Parathyroid adenoma (tissue), 2 donors: ENCODE results near the gene VSTM4.

ENCODE experiments used
- H2AFZ ChIP-seq: fragments of 300-600 bp; sonication (generic); one replicate; pipeline ENCODE4 v1.7.0; 2017; ENCODE audit warnings: antibody characterized with exemption, mild to moderate bottlenecking
- H3K27ac ChIP-seq: fragments of 300-600 bp; sonication (generic); one replicate; pipeline ENCODE4 v1.7.0; 2017
- H3K27me3 ChIP-seq: fragments of 300-600 bp; sonication (generic); one replicate; pipeline ENCODE4 v1.7.0; 2017; ENCODE audit warnings: low read length; ENCODE audit not compliant: control insufficient read depth, insufficient read depth
- H3K36me3 ChIP-seq: fragments of 300-600 bp; sonication (generic); one replicate; pipeline ENCODE4 v1.7.0; 2017; ENCODE audit warnings: low read length; ENCODE audit not compliant: control insufficient read depth, insufficient read depth
- H3K4me1 ChIP-seq: fragments of 300-600 bp; sonication (generic); one replicate; pipeline ENCODE4 v1.7.0; 2017; ENCODE audit warnings: control low read depth
- H3K4me2 ChIP-seq: fragments of 300-600 bp; sonication (generic); one replicate; pipeline ENCODE4 v1.7.0; 2017; ENCODE audit warnings: low read length
- H3K4me3 ChIP-seq: fragments of 300-600 bp; sonication (generic); one replicate; pipeline ENCODE4 v1.7.0; 2017; ENCODE audit warnings: low read depth, low read length
- H3K79me2 ChIP-seq: fragments of 300-600 bp; sonication (generic); one replicate; pipeline ENCODE4 v1.7.0; 2017; ENCODE audit warnings: control low read depth
- H3K9ac ChIP-seq: fragments of 300-600 bp; sonication (generic); one replicate; pipeline ENCODE4 v1.7.0; 2017; ENCODE audit warnings: mild to moderate bottlenecking
- H3K9me3 ChIP-seq: fragments of 300-600 bp; sonication (generic); one replicate; pipeline ENCODE4 v1.7.0; 2017; ENCODE audit warnings: low read length; ENCODE audit not compliant: control insufficient read depth
- TF ChIP-seq, protein P1 (sequence below): fragments of 300-600 bp; sonication (generic); IDR thresholded peaks from one replicate; pipeline ENCODE4 v1.7.0; 2017; ENCODE audit warnings: antibody characterized with exemption, mild to moderate bottlenecking
- donor health status: primary hyperparathyroidism.

VSTM4 gene

DNA sequence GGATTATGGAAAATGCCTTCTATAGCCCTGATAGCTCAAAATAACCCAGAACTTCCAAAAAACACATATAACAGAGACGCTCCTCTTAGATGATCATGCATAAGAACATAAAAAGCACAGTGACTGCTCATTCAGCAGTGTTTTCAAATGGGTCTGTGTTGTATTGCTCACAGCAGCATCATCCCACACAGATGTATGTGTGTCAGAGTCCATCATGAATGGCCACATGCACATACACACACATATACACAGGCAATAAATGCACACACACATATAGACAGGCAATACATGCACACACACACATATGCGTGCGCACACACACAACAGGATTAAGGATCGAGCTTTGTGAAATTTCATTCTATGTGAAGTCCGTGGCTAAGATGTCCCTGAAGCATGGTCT lies 46.7 kb upstream of the VSTM4 start:
- TF ChIP-seq, protein P1, sequence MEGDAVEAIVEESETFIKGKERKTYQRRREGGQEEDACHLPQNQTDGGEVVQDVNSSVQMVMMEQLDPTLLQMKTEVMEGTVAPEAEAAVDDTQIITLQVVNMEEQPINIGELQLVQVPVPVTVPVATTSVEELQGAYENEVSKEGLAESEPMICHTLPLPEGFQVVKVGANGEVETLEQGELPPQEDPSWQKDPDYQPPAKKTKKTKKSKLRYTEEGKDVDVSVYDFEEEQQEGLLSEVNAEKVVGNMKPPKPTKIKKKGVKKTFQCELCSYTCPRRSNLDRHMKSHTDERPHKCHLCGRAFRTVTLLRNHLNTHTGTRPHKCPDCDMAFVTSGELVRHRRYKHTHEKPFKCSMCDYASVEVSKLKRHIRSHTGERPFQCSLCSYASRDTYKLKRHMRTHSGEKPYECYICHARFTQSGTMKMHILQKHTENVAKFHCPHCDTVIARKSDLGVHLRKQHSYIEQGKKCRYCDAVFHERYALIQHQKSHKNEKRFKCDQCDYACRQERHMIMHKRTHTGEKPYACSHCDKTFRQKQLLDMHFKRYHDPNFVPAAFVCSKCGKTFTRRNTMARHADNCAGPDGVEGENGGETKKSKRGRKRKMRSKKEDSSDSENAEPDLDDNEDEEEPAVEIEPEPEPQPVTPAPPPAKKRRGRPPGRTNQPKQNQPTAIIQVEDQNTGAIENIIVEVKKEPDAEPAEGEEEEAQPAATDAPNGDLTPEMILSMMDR: no peak
- no peaks in the 10 kb centered on the region for H3K9me3 ChIP-seq
- H2AFZ ChIP-seq: no peak overlapping the region
- no peaks in the 10 kb centered on the region for H3K79me2 ChIP-seq
- H3K27ac ChIP-seq: no peak overlapping the region
- H3K4me1 ChIP-seq: peaks cover 31% of the 10 kb centered on the region
- H3K4me3 ChIP-seq: no peak overlapping the region
- H3K4me2 ChIP-seq: no peak overlapping the region
- no peaks in the 10 kb centered on the region for H3K27me3 ChIP-seq
- H3K36me3 ChIP-seq: no peaks in the 10 kb centered on the region
- H3K9ac ChIP-seq: no peak overlapping the region

DNA sequence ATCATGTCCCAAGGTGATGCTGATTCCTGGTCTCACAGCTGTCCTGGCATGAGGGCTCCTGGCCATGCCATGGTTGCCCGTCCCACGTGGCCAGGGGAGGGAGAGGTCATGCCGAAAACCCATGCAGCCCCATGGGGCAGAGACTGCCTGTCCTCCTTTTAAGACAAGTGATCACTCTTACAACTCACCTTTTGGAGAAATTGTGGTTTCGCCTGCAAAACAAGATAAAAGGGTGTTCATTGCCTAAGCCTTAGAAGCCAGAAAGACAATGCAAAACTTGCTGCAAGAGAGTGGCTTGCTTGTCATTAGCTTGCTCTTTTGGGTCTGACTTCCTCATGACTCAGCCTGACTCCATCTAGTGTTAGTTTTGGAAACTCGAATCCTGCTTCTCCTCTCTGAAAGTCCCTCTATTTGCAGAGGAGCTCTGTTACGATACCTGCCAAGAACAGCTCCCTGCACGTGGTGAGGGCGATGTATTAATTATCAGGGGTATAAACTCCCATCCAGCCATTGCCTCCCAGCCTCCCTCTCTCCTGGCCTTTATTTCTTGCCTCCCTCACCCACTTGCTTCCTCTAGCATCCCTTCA lies 46.2 kb upstream of the VSTM4 start:
- Histone ChIP-seq H3K9me3 (no peaks in the 10 kb centered on the region), H3K4me1 (peaks cover 25% of the 10 kb centered on the region)
- TF ChIP-seq, protein P1: peak; percentile 42

GRCh38 chr10:49160814-49161213 lies 45.5 kb upstream of the VSTM4 start:
- TF ChIP-seq, protein P1: no peak
- no peak overlapping the region for H2AFZ ChIP-seq

More for the DNA sequence above, 46.2 kb upstream of the VSTM4 start:
- Histone ChIP-seq H3K9ac (no peak overlapping the region), H3K27ac (no peak overlapping the region), H3K79me2 (no peaks in the 10 kb centered on the region), H3K4me3 (no peak overlapping the region), H2AFZ (no peak overlapping the region), H3K27me3 (no peaks in the 10 kb centered on the region), H3K4me2 (no peak overlapping the region), H3K36me3 (no peaks in the 10 kb centered on the region)

GRCh38 chr10:49160110-49160509 lies 44.8 kb upstream of the VSTM4 start:
- H3K4me2 ChIP-seq: no peak overlapping the region
- TF ChIP-seq, protein P1: no peak
- H3K9ac ChIP-seq: no peak overlapping the region
- no peak overlapping the region for H3K4me3 ChIP-seq
- peaks cover 11% of the 10 kb centered on the region for H3K4me1 ChIP-seq
- no peaks in the 10 kb centered on the region for H3K36me3 ChIP-seq
- H2AFZ ChIP-seq: no peak overlapping the region
- no peak overlapping the region for H3K27ac ChIP-seq
- H3K27me3 ChIP-seq: no peaks in the 10 kb centered on the region
- no peaks in the 10 kb centered on the region for H3K9me3 ChIP-seq
- H3K79me2 ChIP-seq: no peaks in the 10 kb centered on the region

More at GRCh38 chr10:49160814-49161213, 45.5 kb upstream of the VSTM4 start:
- Histone ChIP-seq H3K27me3 (no peaks in the 10 kb centered on the region), H3K9ac (no peak overlapping the region), H3K36me3 (no peaks in the 10 kb centered on the region), H3K9me3 (no peaks in the 10 kb centered on the region), H3K4me1 (peaks cover 18% of the 10 kb centered on the region), H3K79me2 (no peaks in the 10 kb centered on the region), H3K27ac (no peak overlapping the region), H3K4me3 (no peak overlapping the region), H3K4me2 (no peak overlapping the region)

DNA sequence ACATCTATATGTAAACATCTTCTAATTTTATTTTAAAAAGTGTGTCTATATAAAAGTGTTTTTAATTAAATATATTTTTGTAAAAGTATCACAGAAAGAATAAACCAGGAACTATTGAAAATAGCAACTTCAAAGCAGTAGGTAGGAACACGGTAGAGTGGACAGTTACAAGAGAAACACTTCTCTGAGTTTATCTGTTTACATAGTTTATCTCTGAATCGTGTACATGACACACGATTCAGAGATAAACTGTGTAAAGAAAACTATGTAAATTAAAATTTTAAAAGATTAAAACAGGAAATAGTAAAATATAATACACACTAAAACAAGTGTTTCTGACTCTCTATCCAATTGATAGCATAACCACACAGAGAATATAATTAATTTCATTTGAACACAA lies 43.6 kb upstream of the VSTM4 start:
- TF ChIP-seq, protein P1: no peak
- no peaks in the 10 kb centered on the region for H3K4me1 ChIP-seq
- H3K4me3 ChIP-seq: no peak overlapping the region
- no peaks in the 10 kb centered on the region for H3K36me3 ChIP-seq
- no peaks in the 10 kb centered on the region for H3K9me3 ChIP-seq
- H3K4me2 ChIP-seq: no peak overlapping the region
- no peaks in the 10 kb centered on the region for H3K79me2 ChIP-seq
- H3K27ac ChIP-seq: no peak overlapping the region
- H2AFZ ChIP-seq: no peak overlapping the region
- H3K27me3 ChIP-seq: no peaks in the 10 kb centered on the region
- H3K9ac ChIP-seq: no peak overlapping the region
